RCC 7860 (cell line): ENCODE data around the gene TTLL8.

ENCODE experiments used
- DNase-seq: peaks from one replicate; pipeline ENCODE4 v3.0.0-alpha.2; 2015; ENCODE audit warnings: low spot score
- FAIRE-seq: peaks from 2 replicates; lab custom pipeline; 2012; peaks lifted over from hg19 to GRCh38; lab: Jason Lieb, UNC

TTLL8 gene

GRCh38 chr22:50022171-50022819 lies 35.8 kb downstream of the TTLL8 start:
- FAIRE-seq, result no peak
- no peak for DNase-seq

GRCh38 chr22:50020606-50021005 lies 37.5 kb downstream of the TTLL8 start:
- no peak for FAIRE-seq
- no peak for DNase-seq

GRCh38 chr22:50019316-50019715 lies 38.8 kb downstream of the TTLL8 start:
- DNase-seq, result no peak

GRCh38 chr22:50018608-50019285 lies 39.4 kb downstream of the TTLL8 start:
- DNase-seq, result no peak
- no peak for FAIRE-seq

More at GRCh38 chr22:50019316-50019715, 38.8 kb downstream of the TTLL8 start:
- no peak for FAIRE-seq

GRCh38 chr22:50017701-50018224 lies 40.3 kb downstream of the TTLL8 start:
- no peak for FAIRE-seq

GRCh38 chr22:50016988-50017700 lies 41.0 kb downstream of the TTLL8 start:
- DNase-seq, result no peak
- no peak for FAIRE-seq

More at GRCh38 chr22:50017701-50018224, 40.3 kb downstream of the TTLL8 start:
- DNase-seq, result no peak

GRCh38 chr22:50016308-50016987 lies 41.6 kb downstream of the TTLL8 start:
- FAIRE-seq (no peak), DNase-seq (no peak)

GRCh38 chr22:50015451-50016307 lies 42.4 kb downstream of the TTLL8 start:
- FAIRE-seq (no peak), DNase-seq (no peak)

- FAIRE-seq (no peak), DNase-seq (no peak)
These were observed 43.3 kb downstream of the TTLL8 start for GRCh38 chr22:50014655-50015401.

- DNase-seq (no peak), FAIRE-seq (no peak)
These were observed 44.0 kb downstream of the TTLL8 start for GRCh38 chr22:50014053-50014501.

GRCh38 chr22:50012211-50013181 lies 45.6 kb downstream of the TTLL8 start, which contains the start of gene IL17REL:
Gene IL17REL, minus strand, starts transcription at chr22:50012765. Its CDS starts 119 bp downstream, at chr22:50012646.
- no peak for DNase-seq
- no peak for FAIRE-seq

GRCh38 chr22:50011447-50012210 lies 46.5 kb downstream of the TTLL8 start:
- DNase-seq (no peak), FAIRE-seq (no peak)

- DNase-seq (no peak), FAIRE-seq (no peak)
These were observed 47.2 kb downstream of the TTLL8 start for GRCh38 chr22:50010676-50011446.

GRCh38 chr22:50009765-50010675 lies 48.1 kb downstream of the TTLL8 start:
- DNase-seq, result no peak
- no peak for FAIRE-seq

- FAIRE-seq (no peak), DNase-seq (no peak)
These were observed 48.8 kb downstream of the TTLL8 start for GRCh38 chr22:50009251-50009650.
